Gastroesophageal sphincter (tissue), 4 donors: ENCODE data around the gene CREB1. TPM values are rescaled to one million over a fixed set of nuclear protein-coding genes. Genes with fewer than 3 reads are reported as not detected.

ENCODE experiments used
- ATAC-seq: fragments of 150-250 bp; one replicate; pipeline ENCODE4 v1.9.1; 2016; ENCODE audit warnings: mild to moderate bottlenecking, moderate library complexity
- H3K27ac ChIP-seq, 4 donors: fragments of 200-600 bp; sonication (generic) in 3 of 4; 1 replicate in 3 of 4; 2 replicates in 1 of 4; pipeline ENCODE4 v1.5.1; 2016 to 2019
- H3K27me3 ChIP-seq: fragments of 200-600 bp; sonication (generic); one replicate; pipeline ENCODE4 v1.5.1; 2019
- H3K36me3 ChIP-seq, 2 donors: fragments of 200-600 bp; sonication (generic); one replicate each; pipeline ENCODE4 v1.5.1; 2019; ENCODE audit warnings: control low read depth in 1 of 2
- H3K4me1 ChIP-seq, 3 donors: fragments of 200-600 bp; sonication (generic); 1 replicate in 2 of 3; 2 replicates in 1 of 3; pipeline ENCODE4 v1.5.1; 2016 to 2019; ENCODE audit warnings: control low read depth in 2 of 3
- H3K4me3 ChIP-seq, 2 donors: fragments of 200-600 bp; sonication (generic); one replicate each; pipeline ENCODE4 v1.5.1; 2019; ENCODE audit warnings: mild to moderate bottlenecking in 1 of 2, moderate library complexity in 1 of 2
- H3K9me3 ChIP-seq, 3 donors: fragments of 200-600 bp; sonication (generic); one replicate each; pipeline ENCODE4 v1.5.1; 2017 to 2019; ENCODE audit warnings: control low read depth in 2 of 3
- CTCF ChIP-seq, 4 experiments: fragments of 200-600 bp in 2 of 4; fragments of 450-650 bp in 2 of 4; sonication (generic) in 1 of 4; IDR thresholded peaks; one replicate each; pipeline ENCODE4 v1.5.1; 2017 to 2019; ENCODE audit warnings: antibody characterized with exemption in 4 of 4, mild to moderate bottlenecking in 2 of 4, moderate library complexity in 2 of 4
- EP300 ChIP-seq: sonication (generic); formaldehyde crosslinking; IDR thresholded peaks from one replicate; pipeline ENCODE4 v1.6.1; 2017; ENCODE audit warnings: antibody characterized with exemption, mild to moderate bottlenecking
- POLR2A ChIP-seq, 2 donors: fragments of 450-650 bp; IDR thresholded peaks; one replicate each; pipeline ENCODE4 v1.6.1; 2017; ENCODE audit warnings: antibody characterized with exemption in 2 of 2, mild to moderate bottlenecking in 2 of 2, moderate library complexity in 1 of 2
- POLR2AphosphoS5 ChIP-seq: sonication (generic); formaldehyde crosslinking; IDR thresholded peaks from one replicate; pipeline ENCODE4 v1.6.1; 2017; ENCODE audit warnings: antibody characterized with exemption
- WGBS, 2 donors: methylation state at CpG; one replicate each; pipeline ENCODE4 v1.1.5; 2018; ENCODE audit warnings: low coverage in 1 of 2; 5-methylcytosine and 5-hydroxymethylcytosine counted together
- total RNA-seq, 4 donors: library from RNA; depleted of rRNA; stranded (reverse); fragments of >200 nt; gene quantifications; one replicate each; pipeline ENCODE4 v1.1.0, GENCODE V29; 2016

Gene CREB1
- total RNA-seq, 4 donors from 2014 or later: 46.0 to 60.2 (median 57.5) TPM

DNA sequence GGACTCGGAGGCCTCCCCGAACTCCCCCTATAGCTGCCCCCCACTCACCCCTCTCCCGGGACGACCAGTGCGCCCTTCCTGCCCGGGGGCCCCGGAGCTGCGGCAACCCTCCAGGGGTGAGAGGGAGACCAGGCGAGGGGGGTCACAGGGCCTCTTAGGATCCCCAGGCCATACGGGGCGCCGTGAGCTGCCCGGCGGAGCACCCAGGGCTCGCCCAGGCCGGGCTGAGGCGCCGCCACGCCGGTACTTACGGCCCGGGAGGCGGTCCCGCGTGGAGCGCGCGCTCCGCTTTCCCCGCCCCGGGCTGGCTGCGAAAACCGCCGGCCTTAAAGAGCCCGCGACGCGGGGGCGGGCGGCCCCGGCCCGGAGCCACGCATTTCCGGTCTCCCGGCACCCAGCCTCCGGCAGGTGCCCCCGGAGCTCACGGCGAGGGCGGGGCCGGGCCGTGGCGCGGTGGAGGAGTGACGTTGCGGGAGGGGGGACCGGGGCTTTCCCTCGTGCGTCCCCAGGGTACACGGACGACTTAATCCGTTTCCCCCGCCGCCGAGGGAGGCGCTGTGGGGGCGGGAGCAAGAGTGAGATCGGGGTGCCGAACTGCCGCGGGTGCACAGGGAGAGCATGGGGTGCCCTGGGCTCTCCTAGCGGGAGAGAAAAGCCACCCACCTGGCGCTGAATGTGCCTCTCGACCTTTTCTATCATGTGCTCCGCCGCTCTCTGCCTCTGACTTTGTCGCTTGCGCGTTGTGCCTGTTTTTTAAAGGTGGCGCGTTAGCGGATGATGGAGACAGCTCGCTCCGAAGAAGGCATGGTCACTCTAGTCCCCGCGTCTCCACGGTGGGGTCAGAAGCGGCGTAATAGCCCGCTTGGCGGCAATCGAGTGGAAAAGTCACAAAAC, 95.5 kb downstream of the CREB1 start, which contains the start of gene METTL21A:
Gene METTL21A (minus strand): TSS at position 381 of the 894 bp plus-strand sequence. CDS start 1,019 bp downstream, outside the sequence.
- H3K4me1 ChIP-seq: peaks cover 0 to 50% (median 0%) of the 10 kb centered on the region in 3 donors
- peak; percentile 93 for ATAC-seq

GRCh38 chr2:207629553-207629952, 99.8 kb downstream of the CREB1 start:
- H3K27ac ChIP-seq: no peak overlapping the region
- H3K4me1 ChIP-seq: peaks cover 0 to 18% (median 0%) of the 10 kb centered on the region in 3 donors
- no peak for TF ChIP-seq POLR2A (IDR thresholded peaks at IDR 0.05)
- no peak for TF ChIP-seq POLR2AphosphoS5
- no peaks in the 10 kb centered on the region for H3K27me3 ChIP-seq
- 50 to 86% methylated on average over 1 of the region's 1 CpG for WGBS, 2 donors
- H3K4me3 ChIP-seq: no peak overlapping the region
- ATAC-seq: no peak
- H3K36me3 ChIP-seq: no peaks in the 10 kb centered on the region
- H3K9me3 ChIP-seq: no peaks in the 10 kb centered on the region

More for the DNA sequence above, 95.5 kb downstream of the CREB1 start, which contains the start of gene METTL21A:
- TF ChIP-seq POLR2A (IDR thresholded peaks at IDR 0.05) (peak; percentile 46 to 65), CTCF (IDR thresholded peaks at IDR 0.05) (peak in 2 of 4 experiments; percentile 30 to 58), POLR2AphosphoS5 (peak; percentile 37), EP300 (no peak)
- 0% methylated on average over 3 to 10 of the region's 92 CpGs for WGBS, 2 donors
- Histone ChIP-seq H3K9me3 (no peaks in the 10 kb centered on the region), H3K27ac (peak within 1 kb of the TSS; percentile 87 to 98 (median 94)), H3K4me3 (peak within 1 kb of the TSS; percentile 73 to 78), H3K27me3 (no peaks in the 10 kb centered on the region), H3K36me3 (peaks cover 0 to 19% of the 10 kb centered on the region in 2 donors)

DNA sequence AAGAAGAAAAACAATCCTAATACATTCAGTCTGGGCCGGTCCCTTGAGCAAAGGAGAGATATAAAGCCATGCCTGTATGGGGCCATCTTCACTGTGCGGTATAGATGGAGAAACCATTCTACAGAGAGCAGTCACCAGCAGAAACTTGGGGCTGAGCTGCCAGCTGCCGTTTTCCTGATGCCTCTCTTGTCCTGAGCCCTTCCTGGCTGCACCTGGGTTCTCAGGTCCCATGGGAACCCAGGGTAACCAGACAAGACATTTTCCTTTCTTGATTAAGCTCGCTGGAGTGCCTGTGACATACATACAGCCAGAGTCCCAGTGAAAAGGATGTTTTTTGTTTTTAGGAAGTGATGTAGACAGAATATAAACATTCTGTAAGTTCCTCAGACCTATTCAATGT, 100.7 kb downstream of the CREB1 start:
- Histone ChIP-seq H3K27ac (no peak overlapping the region), H3K27me3 (no peaks in the 10 kb centered on the region), H3K9me3 (no peaks in the 10 kb centered on the region), H3K4me1 (peaks cover 0 to 18% (median 0%) of the 10 kb centered on the region in 3 donors), H3K4me3 (no peak overlapping the region), H3K36me3 (no peaks in the 10 kb centered on the region)
- no peak for TF ChIP-seq EP300
- no peak for TF ChIP-seq CTCF (IDR thresholded peaks at IDR 0.05)
- no peak for TF ChIP-seq POLR2A (IDR thresholded peaks at IDR 0.05)
- no peak for TF ChIP-seq POLR2AphosphoS5
- no peak for ATAC-seq
- WGBS, 2 donors: 50 to 70% methylated on average over 2 of the region's 4 CpGs

DNA sequence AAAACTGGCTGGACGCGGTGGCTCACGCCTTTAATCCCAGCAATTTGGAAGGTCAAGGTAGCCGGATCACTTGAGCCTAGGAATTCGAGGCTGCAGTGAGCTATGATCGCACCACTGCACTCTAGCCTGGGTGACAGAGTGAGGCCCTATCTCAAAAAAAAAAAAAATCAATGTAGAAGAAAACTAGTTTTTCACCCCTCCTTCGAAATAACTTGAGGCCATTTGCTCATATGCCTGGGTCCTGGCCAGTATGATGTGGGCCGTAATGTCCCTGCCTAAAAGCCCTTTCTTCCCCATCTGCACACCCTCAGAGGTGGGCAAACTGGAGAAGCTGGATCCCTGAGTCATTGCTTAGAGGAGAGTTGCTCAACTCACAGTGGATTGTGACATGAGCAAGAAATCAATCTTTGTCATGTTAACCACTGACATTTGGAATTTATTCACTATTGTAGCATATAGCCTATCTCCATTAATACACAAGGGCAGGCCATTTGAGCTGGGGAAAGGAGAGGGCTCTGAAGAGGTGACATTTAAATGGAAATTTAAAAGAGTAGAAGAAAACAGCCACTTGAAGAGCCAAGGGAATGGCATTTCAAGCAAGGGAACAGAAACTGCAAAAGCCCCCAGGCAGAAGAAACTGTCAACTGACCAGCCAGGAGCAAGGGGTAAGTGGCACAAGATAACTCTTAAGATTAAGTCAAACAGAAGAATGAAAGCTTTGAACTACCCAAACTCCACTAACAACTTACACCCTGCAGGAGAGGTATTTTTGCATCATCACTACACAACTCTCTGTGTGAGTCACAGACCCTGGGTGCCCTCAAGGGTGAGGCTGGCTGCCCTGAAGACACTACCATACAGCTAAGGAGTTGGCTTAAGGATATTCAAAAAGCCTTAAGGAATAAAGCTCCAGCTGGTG, 103.1 kb downstream of the CREB1 start:
- ATAC-seq: no peak
- WGBS, 2 donors: 83 to 92% methylated on average over 8 of the region's 8 CpGs

More for the DNA sequence above, 103.1 kb downstream of the CREB1 start:
- Histone ChIP-seq H3K36me3 (no peaks in the 10 kb centered on the region), H3K27ac (no peak overlapping the region), H3K27me3 (no peaks in the 10 kb centered on the region), H3K4me1 (no peaks in the 10 kb centered on the region), H3K9me3 (no peaks in the 10 kb centered on the region), H3K4me3 (no peak overlapping the region)
- TF ChIP-seq EP300 (no peak), CTCF (IDR thresholded peaks at IDR 0.05) (no peak), POLR2A (IDR thresholded peaks at IDR 0.05) (no peak), POLR2AphosphoS5 (no peak)
